ENCODE measurements around the gene LRRN2. TPM values are rescaled to one million over a fixed set of nuclear protein-coding genes. Genes with fewer than 3 reads are reported as not detected.

LRRN2 gene
- total RNA-seq, 3 donors from 2014 or later, result not detected

DNA sequence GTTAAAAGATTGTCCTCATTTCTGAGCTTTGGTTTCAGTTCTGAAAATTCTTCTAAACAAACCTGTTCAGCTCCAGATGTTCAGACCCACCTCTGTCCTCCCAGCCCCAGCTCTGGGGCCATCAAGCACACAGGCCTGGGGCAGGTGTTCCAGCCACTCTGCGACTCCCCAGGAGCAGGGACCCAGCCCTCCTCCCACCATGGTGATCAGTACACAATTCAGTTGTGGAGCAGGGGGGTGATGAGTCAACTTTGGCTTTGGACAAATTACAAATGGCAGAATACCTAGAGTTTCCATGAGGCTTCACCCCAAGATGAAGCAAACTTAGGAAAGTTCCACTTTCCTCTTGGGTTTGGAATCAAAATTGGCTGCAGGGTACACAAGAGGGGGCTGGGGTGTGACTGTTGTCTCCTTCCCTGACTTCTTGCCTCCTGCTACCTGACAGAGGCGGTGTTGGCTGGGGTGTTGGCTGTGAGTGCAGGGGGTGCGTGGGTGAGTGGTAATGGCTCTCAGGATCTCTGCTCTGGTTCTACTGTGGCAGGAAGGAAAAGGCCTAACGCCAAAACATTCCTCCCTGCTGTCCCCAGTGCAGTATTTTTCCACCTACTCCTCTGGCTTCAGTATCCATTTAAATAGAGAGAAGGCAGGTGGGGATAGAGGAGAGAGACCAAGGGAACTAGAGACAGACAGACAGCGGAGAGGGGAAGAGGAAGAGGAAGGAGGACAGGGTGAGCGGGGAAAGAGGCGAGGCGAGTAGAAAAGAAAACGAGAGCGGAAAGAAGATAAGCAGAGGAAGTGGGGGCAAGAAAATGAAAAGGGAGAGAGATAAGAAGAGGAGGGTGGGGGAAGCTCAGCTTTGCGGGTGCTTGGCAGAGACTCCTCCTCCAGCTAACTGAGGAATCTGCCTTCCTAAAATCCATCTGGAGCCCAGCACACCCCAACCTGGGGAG is 20.6 kb upstream of the LRRN2 start:
- H3K36me3 Mint-ChIP-seq (ENCODE audit: insufficient read depth), result no peaks in the 10 kb centered on the region
- H3K9me3 Mint-ChIP-seq, result no peaks in the 10 kb centered on the region
- H3K27me3 Mint-ChIP-seq (ENCODE audit: low read depth), result peaks cover 4% of the 10 kb centered on the region
- no peak overlapping the region for H3K4me3 Mint-ChIP-seq
- H3K4me1 Mint-ChIP-seq (ENCODE audit: low read depth), result peaks cover 15% of the 10 kb centered on the region
- DNase-seq, result no peak
- no peak for ATAC-seq

DNA sequence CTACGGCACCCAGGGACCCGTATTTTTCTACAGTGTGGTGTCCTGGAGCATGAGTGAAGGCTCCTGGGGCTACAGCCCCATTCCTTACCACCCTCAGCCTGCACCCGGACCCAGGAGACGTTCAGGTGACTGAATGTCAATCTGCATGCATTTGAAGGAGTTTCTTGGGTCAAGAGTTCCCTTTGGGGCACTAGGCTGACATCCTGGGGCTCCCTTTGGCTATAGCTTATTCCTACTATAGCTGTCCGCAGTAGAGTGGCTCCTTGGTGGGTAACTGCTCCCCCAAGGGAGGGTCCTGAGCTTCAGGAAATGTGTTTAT is 19.9 kb upstream of the LRRN2 start:
- Mint-ChIP-seq H3K27me3 (ENCODE audit: low read depth) (peaks cover 3% of the 10 kb centered on the region), H3K4me3 (no peak overlapping the region), H3K4me1 (ENCODE audit: low read depth) (peaks cover 15% of the 10 kb centered on the region), H3K36me3 (ENCODE audit: insufficient read depth) (no peaks in the 10 kb centered on the region), H3K9me3 (no peaks in the 10 kb centered on the region)
- DNase-seq (no peak), ATAC-seq (no peak)

DNA sequence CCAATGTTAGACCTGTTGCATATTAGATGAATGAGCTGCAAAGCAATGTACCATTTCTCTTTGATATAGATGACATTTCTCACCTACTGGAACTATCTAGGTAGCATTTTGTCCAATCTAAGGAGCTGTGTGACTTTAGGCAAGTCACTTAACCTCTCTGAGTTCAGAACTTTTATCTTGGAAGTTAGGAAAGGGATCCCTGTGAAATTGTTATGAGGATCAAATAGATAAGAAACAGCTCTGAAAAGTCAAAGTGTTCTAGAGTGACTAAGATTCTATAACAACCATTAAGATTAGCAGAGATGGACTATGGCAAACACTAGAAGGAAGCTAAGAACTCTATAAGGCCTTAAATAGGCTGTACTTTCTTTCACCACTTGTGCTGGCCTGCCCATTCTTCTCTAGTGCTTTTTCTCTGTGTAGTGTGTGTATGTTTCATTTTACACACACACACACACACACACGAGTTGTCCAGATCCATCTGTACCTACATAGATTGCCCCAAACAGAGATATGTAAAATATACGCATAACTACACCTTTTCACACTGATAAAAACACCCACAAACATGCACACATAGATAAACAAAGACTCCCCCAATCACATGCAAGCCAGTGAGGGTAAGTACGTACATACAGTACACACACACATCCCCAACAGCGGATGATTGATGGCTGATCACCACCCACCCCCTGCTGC is 19.4 kb upstream of the LRRN2 start:
- H3K27me3 Mint-ChIP-seq (ENCODE audit: low read depth), result peaks cover 3% of the 10 kb centered on the region

DNA sequence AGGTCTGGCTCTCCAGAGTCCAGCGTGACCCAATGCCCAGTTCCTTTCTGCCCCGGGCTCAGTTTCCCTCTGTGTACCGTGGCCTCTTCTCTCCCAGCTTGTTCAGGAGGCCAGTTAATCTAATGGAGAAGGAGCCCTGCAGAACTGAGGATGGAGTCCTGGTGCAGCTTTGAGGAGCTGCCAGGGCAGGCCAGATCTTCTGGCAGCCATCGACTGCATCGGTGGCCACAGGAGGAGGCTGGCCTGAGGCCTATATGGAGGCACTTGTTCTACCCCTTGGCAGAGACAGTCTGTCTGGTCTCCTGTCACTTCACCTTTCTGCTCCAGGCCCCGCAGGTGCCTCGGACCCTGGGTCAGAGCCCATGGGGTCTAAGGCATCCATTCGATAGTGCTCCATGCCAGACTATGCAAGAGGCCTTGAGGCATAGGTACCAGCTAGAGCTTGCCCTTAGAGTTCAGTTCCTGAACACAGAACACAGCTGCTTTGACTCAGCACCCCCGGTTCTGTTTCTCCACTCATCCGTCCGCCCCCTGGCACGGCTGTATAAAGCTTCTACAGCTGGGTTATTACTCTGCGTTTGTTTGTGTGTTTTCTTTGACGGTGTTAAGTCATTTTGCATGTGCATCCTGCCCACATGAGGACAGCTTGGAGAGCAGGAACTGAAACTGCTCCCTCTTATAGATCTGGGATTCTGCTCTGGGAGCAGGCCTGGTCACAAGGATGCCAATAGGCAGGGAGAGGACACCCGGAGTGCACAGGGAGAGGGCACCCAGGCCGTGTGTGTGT is 18.5 kb upstream of the LRRN2 start:
- no peak overlapping the region for H3K4me3 Mint-ChIP-seq
- peaks cover 3% of the 10 kb centered on the region for H3K27me3 Mint-ChIP-seq (ENCODE audit: low read depth)
- ATAC-seq (no peak), DNase-seq (no peak)
- H3K36me3 Mint-ChIP-seq (ENCODE audit: insufficient read depth), result no peaks in the 10 kb centered on the region
- H3K9me3 Mint-ChIP-seq, result no peaks in the 10 kb centered on the region
- H3K4me1 Mint-ChIP-seq (ENCODE audit: low read depth), result peaks cover 15% of the 10 kb centered on the region

More for the DNA sequence above, 19.4 kb upstream of the LRRN2 start:
- no peaks in the 10 kb centered on the region for H3K36me3 Mint-ChIP-seq (ENCODE audit: insufficient read depth)
- ATAC-seq, result no peak
- DNase-seq, result no peak
- H3K9me3 Mint-ChIP-seq, result no peaks in the 10 kb centered on the region
- peaks cover 15% of the 10 kb centered on the region for H3K4me1 Mint-ChIP-seq (ENCODE audit: low read depth)
- no peak overlapping the region for H3K4me3 Mint-ChIP-seq

DNA sequence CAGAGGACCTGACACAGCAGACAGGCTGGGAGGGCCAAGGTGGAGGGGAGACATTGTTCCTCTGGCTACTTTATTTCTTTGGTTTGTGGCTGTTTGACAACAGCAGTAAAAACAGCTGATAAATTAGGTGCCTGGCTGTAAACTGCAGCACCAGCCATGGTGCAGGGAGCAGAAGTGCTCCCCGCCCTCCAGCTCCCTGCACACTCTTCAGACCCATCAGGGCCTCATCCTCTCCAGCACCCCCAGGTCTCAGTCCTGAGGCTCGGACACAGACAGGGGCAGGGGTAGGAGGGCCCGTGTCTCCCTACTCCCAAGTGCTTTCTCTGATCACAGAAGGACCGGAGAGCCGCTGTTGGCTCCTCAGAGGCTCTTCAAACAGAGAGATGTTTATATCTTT is 17.7 kb upstream of the LRRN2 start:
- H3K9me3 Mint-ChIP-seq, result no peaks in the 10 kb centered on the region

DNA sequence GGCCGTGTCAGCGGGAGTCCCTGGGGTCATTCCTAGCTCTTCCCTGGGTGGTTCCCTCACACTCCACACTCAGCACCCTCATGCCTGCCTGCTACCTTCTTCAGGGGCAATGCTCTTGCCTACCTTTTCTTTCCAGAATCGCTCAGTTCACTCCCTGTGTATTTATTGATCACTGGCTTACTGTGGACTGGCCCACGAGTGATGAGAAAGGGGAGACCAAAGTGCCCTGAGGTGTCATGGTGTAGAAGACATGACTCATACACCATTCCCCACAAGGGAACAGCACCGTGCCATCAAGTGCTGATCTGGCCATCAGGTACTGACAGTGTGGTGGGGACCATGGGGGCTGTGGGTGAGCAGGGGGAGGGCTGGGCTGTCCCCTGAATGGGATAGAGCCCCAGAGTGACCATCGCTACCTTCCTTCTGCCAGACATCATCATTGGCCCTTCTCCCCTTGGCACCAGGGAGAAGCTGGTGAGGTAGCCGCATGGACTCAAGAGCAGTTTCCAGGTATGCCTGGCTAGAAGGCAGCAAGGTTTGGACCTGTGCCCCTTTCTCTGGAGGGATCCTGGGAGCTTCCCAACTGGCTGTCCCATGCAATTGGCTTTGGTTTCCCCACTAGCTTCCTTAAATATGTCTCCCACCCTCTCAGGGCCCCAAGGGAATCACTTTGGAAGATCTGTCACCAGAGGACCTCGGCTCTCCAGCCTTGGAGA is 17.2 kb upstream of the LRRN2 start:
- Mint-ChIP-seq H3K36me3 (ENCODE audit: insufficient read depth) (no peaks in the 10 kb centered on the region), H3K4me1 (ENCODE audit: low read depth) (peaks cover 13% of the 10 kb centered on the region), H3K4me3 (no peak overlapping the region), H3K9me3 (no peaks in the 10 kb centered on the region), H3K27me3 (ENCODE audit: low read depth) (peaks cover 3% of the 10 kb centered on the region)
- ATAC-seq (no peak), DNase-seq (no peak)

More for the DNA sequence above, 17.7 kb upstream of the LRRN2 start:
- ATAC-seq, result no peak
- Mint-ChIP-seq H3K4me1 (ENCODE audit: low read depth) (peaks cover 15% of the 10 kb centered on the region), H3K4me3 (no peak overlapping the region), H3K36me3 (ENCODE audit: insufficient read depth) (no peaks in the 10 kb centered on the region), H3K27me3 (ENCODE audit: low read depth) (peaks cover 5% of the 10 kb centered on the region)
- no peak for DNase-seq

DNA sequence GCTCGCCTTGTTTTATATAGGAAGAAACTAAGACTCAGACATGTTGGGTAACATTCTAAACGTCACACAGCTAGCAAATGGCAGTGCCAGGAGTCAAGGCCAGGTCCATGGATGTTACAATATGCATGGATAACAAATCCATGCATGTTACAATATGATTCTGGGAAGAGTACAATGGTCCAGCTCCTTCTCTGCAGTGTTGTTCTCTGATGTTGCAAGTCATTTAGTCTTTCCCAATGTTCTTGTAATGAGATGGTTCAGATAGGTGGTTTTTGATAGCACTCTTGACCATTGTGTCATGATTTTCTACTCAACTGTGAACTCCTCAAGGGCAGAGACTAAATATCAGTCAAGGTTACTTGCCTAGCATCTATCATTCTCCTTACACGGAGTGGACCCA is 15.7 kb upstream of the LRRN2 start:
- Mint-ChIP-seq H3K4me3 (no peak overlapping the region), H3K9me3 (no peaks in the 10 kb centered on the region), H3K27me3 (ENCODE audit: low read depth) (peaks cover 10% of the 10 kb centered on the region), H3K4me1 (ENCODE audit: low read depth) (peaks cover 3% of the 10 kb centered on the region), H3K36me3 (ENCODE audit: insufficient read depth) (no peaks in the 10 kb centered on the region)
- ATAC-seq (no peak), DNase-seq (no peak)

GRCh38 chr1:204697893-204698292 is 12.4 kb upstream of the LRRN2 start:
- Mint-ChIP-seq H3K36me3 (ENCODE audit: insufficient read depth) (no peaks in the 10 kb centered on the region), H3K9me3 (no peaks in the 10 kb centered on the region), H3K4me1 (ENCODE audit: low read depth) (no peaks in the 10 kb centered on the region), H3K4me3 (no peak overlapping the region), H3K27me3 (ENCODE audit: low read depth) (peaks cover 14% of the 10 kb centered on the region)
- no peak for ATAC-seq
- no peak for DNase-seq

- DNase-seq, result no peak
- no peaks in the 10 kb centered on the region for H3K4me1 Mint-ChIP-seq (ENCODE audit: low read depth)
- H3K36me3 Mint-ChIP-seq (ENCODE audit: insufficient read depth), result no peaks in the 10 kb centered on the region
- ATAC-seq, result no peak
- H3K4me3 Mint-ChIP-seq, result no peak overlapping the region
- H3K27me3 Mint-ChIP-seq (ENCODE audit: low read depth), result peaks cover 14% of the 10 kb centered on the region
- H3K9me3 Mint-ChIP-seq, result no peaks in the 10 kb centered on the region
These were observed 11.1 kb upstream of the LRRN2 start for GRCh38 chr1:204696606-204697005.

- Mint-ChIP-seq H3K9me3 (no peaks in the 10 kb centered on the region), H3K4me3 (no peak overlapping the region), H3K4me1 (ENCODE audit: low read depth) (no peaks in the 10 kb centered on the region), H3K36me3 (ENCODE audit: insufficient read depth) (no peaks in the 10 kb centered on the region), H3K27me3 (ENCODE audit: low read depth) (peaks cover 14% of the 10 kb centered on the region)
- DNase-seq, result no peak
- no peak for ATAC-seq
These were observed 10.2 kb upstream of the LRRN2 start for GRCh38 chr1:204695692-204696091.

DNA sequence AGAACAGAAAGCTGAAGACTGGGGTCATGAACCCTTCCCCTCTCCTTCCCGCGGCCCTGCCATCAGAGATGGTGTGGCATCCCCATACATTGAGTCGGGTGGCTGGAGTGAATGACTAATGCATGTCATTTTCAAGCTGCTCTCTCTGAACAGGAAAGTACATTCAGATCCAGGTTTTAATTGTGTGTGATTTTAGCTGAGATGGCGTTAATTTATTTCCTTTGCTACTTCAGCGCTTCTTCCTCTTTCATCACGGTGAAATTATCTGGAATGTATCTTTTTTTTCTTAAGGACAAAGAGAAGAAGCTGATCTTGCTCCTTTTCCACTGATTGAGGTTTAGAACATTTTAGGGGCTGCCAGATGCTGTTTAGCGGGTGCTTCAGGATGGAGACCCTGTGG is 8.6 kb upstream of the LRRN2 start:
- ATAC-seq (no peak), DNase-seq (no peak)
- no peaks in the 10 kb centered on the region for H3K9me3 Mint-ChIP-seq
- no peak overlapping the region for H3K4me3 Mint-ChIP-seq
- no peaks in the 10 kb centered on the region for H3K36me3 Mint-ChIP-seq (ENCODE audit: insufficient read depth)
- peaks cover 14% of the 10 kb centered on the region for H3K27me3 Mint-ChIP-seq (ENCODE audit: low read depth)
- H3K4me1 Mint-ChIP-seq (ENCODE audit: low read depth), result no peaks in the 10 kb centered on the region

- ATAC-seq (no peak), DNase-seq (no peak)
- peaks cover 21% of the 10 kb centered on the region for H3K27me3 Mint-ChIP-seq (ENCODE audit: low read depth)
- no peaks in the 10 kb centered on the region for H3K9me3 Mint-ChIP-seq
- no peak overlapping the region for H3K4me3 Mint-ChIP-seq
- no peaks in the 10 kb centered on the region for H3K4me1 Mint-ChIP-seq (ENCODE audit: low read depth)
- no peaks in the 10 kb centered on the region for H3K36me3 Mint-ChIP-seq (ENCODE audit: insufficient read depth)
These were observed 7.4 kb upstream of the LRRN2 start for GRCh38 chr1:204692841-204693356.

DNA sequence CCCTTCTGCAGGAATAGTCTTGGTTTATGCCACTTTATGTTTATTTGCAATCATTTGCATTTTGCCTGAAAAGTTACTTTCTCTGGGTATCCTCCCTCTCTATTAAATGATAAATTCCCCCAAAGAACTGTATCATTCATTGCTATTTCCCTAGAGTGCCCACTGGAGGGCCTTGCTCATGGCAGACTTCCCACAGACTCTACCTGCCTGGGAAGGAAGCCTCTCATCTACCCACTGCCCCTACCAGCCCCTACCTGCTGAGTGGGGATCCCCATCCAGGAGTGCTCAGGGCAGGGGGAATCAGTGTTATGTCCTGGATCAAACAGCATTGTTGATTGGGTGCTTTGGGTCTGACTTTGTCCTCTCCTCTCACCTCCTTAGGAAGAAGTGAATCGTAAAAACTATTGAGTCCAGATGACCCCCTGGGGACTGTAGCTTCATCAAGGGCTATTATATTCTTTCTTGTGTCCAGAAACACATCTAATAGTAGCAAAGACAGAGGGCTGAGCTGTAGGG is 6.8 kb upstream of the LRRN2 start:
- H3K27me3 Mint-ChIP-seq (ENCODE audit: low read depth), result peaks cover 25% of the 10 kb centered on the region
- ATAC-seq (no peak), DNase-seq (no peak)
- H3K36me3 Mint-ChIP-seq (ENCODE audit: insufficient read depth), result no peaks in the 10 kb centered on the region
- no peaks in the 10 kb centered on the region for H3K4me1 Mint-ChIP-seq (ENCODE audit: low read depth)
- no peaks in the 10 kb centered on the region for H3K9me3 Mint-ChIP-seq
- no peak overlapping the region for H3K4me3 Mint-ChIP-seq
